Measurements from ENCODE around the gene WDR73. TPM values are rescaled to one million over a fixed set of nuclear protein-coding genes. Genes with fewer than 3 reads are reported as not detected.
A peak's percentile ranks its signal among the peaks of the same experiment; 100 is the strongest.
"Not testable (repeated sequence)": the region's sequence is repeated elsewhere in the genome, so short reads cannot be mapped to it uniquely, and the experiment has no call there.

Gene WDR73
- 10 to 100 TPM; 36.0 to 43.6 (median 37.5) TPM for polyA plus RNA-seq (ENCODE audit: insufficient read length in 4 of 4)

- peak; percentile 95 to 98 (median 96) for DNase-seq (ENCODE audit: low read depth in 4 of 4, low spot score in 3 of 4)
These were observed at the start of gene WDR73 for GRCh38 chr15:84653910-84654688. WDR73 (minus strand) TSS chr15:84654283; CDS start chr15:84654274, 9 bp downstream.

GRCh38 chr15:84703808-84704207 is 49.7 kb upstream of the WDR73 start:
- DNase-seq (ENCODE audit: low read depth in 4 of 4, low spot score in 3 of 4): no peak

GRCh38 chr15:84702961-84703482 is 48.9 kb upstream of the WDR73 start:
- DNase-seq (ENCODE audit: low read depth in 4 of 4, low spot score in 3 of 4): peak in 2 of 4 donors; percentile 18 to 26

- DNase-seq (ENCODE audit: low read depth in 4 of 4, low spot score in 3 of 4): no peak
These were observed 45.6 kb upstream of the WDR73 start for GRCh38 chr15:84699538-84700191.

- no peak for DNase-seq (ENCODE audit: low read depth in 4 of 4, low spot score in 3 of 4)
These were observed 43.3 kb upstream of the WDR73 start for GRCh38 chr15:84697236-84697990.

GRCh38 chr15:84696757-84697156 is 42.7 kb upstream of the WDR73 start:
- no peak for DNase-seq (ENCODE audit: low read depth in 4 of 4, low spot score in 3 of 4)

GRCh38 chr15:84690342-84690741 is 36.3 kb upstream of the WDR73 start:
- DNase-seq (ENCODE audit: low read depth in 4 of 4, low spot score in 3 of 4): no peak

- no peak for DNase-seq (ENCODE audit: low read depth in 4 of 4, low spot score in 3 of 4)
These were observed 35.8 kb upstream of the WDR73 start for GRCh38 chr15:84689858-84690257.

- not testable (repeated sequence) for DNase-seq (ENCODE audit: low read depth in 4 of 4, low spot score in 3 of 4)
These were observed 32.4 kb upstream of the WDR73 start for GRCh38 chr15:84686446-84686845.

GRCh38 chr15:84685304-84685703 is 31.2 kb upstream of the WDR73 start:
- no peak for DNase-seq (ENCODE audit: low read depth in 4 of 4, low spot score in 3 of 4)

- DNase-seq (ENCODE audit: low read depth in 4 of 4, low spot score in 3 of 4): no peak
These were observed 30.0 kb upstream of the WDR73 start for GRCh38 chr15:84684092-84684491.

- DNase-seq (ENCODE audit: low read depth in 4 of 4, low spot score in 3 of 4): no peak
These were observed 27.7 kb upstream of the WDR73 start for GRCh38 chr15:84681831-84682230.

- no peak for DNase-seq (ENCODE audit: low read depth in 4 of 4, low spot score in 3 of 4)
These were observed 17.1 kb upstream of the WDR73 start for GRCh38 chr15:84671211-84671610.

- DNase-seq (ENCODE audit: low read depth in 4 of 4, low spot score in 3 of 4): no peak
These were observed 15.6 kb upstream of the WDR73 start for GRCh38 chr15:84669726-84670125.

GRCh38 chr15:84668221-84668982 is 14.3 kb upstream of the WDR73 start:
- no peak for DNase-seq (ENCODE audit: low read depth in 4 of 4, low spot score in 3 of 4)

GRCh38 chr15:84666373-84666772 is 12.3 kb upstream of the WDR73 start:
- DNase-seq (ENCODE audit: low read depth in 4 of 4, low spot score in 3 of 4): no peak

- DNase-seq (ENCODE audit: low read depth in 4 of 4, low spot score in 3 of 4): no peak
These were observed 6.9 kb upstream of the WDR73 start for GRCh38 chr15:84661001-84661400.

- DNase-seq (ENCODE audit: low read depth in 4 of 4, low spot score in 3 of 4): peak in 1 of 4 donors; percentile 15
These were observed 6.1 kb upstream of the WDR73 start for GRCh38 chr15:84659904-84660781.

- no peak for DNase-seq (ENCODE audit: low read depth in 4 of 4, low spot score in 3 of 4)
These were observed 4.8 kb upstream of the WDR73 start for GRCh38 chr15:84658788-84659411.
